Vagina (tissue), 2 donors: ENCODE measurements around the gene NINJ1.

Experiments used
- CTCF ChIP-seq, 3 experiments: fragments of 450-650 bp in 2 of 3; fragments of 200-600 bp in 1 of 3; sonication (generic) in 1 of 3; IDR thresholded peaks; one replicate each; pipeline ENCODE4 v1.5.1; 2017 to 2019; ENCODE audit warnings: antibody characterized with exemption in 3 of 3, mild to moderate bottlenecking in 2 of 3, moderate library complexity in 2 of 3
- POLR2AphosphoS5 ChIP-seq, 2 donors: sonication (generic); formaldehyde crosslinking; IDR thresholded peaks; one replicate each; pipeline ENCODE4 v1.9.0; 2017; ENCODE audit warnings: antibody characterized with exemption in 2 of 2, mild to moderate bottlenecking in 2 of 2, low read depth in 1 of 2; ENCODE audit not compliant: insufficient read depth in 1 of 2

GRCh38 chr9:93167838-93168237 lies 33.8 kb upstream of the NINJ1 start:
- TF ChIP-seq CTCF (IDR thresholded peaks at IDR 0.05) (no peak), POLR2AphosphoS5 (IDR thresholded peaks at IDR 0.05; ENCODE audit: insufficient read depth in 1 of 2, low read depth in 1 of 2) (no peak)
